ENCODE measurements around the gene TUSC1. TPM values are rescaled to one million over a fixed set of nuclear protein-coding genes. Genes with fewer than 3 reads are reported as not detected.

The TUSC1 gene
- total and polyA plus RNA-seq, 2 of the 13 experiments (the other 11 are each of a cell fraction or from before 2014, with no cell fraction given) = not detected

- TF ChIP-seq ZBTB40 (IDR thresholded peaks at IDR 0.05) (no peak), ZBTB40 (CRISPR knock-in tag; IDR thresholded peaks at IDR 0.05) (no peak)
These were observed 48.7 kb upstream of the TUSC1 start (continued) for GRCh38 chr9:25726871-25727410.

- Histone ChIP-seq H3K79me2 (ENCODE audit: insufficient read depth, low read length) (no peaks in the 10 kb centered on the region), H4K20me1 (ENCODE audit: insufficient read depth, low read length) (no peaks in the 10 kb centered on the region), H3K4me1 (ENCODE audit: insufficient read depth, low read length) (no peaks in the 10 kb centered on the region), H3K27ac (ENCODE audit: extremely low read length, insufficient read depth, low read length) (no peak overlapping the region), H3K9me3 (ENCODE audit: low read length) (peaks cover 17% of the 10 kb centered on the region), H3K36me3 (replicated peaks in 1 of 2; ENCODE audit: control insufficient read depth in 1 of 2, insufficient read depth in 2 of 2, low read length in 2 of 2) (no peaks in the 10 kb centered on the region), H3K9ac (ENCODE audit: insufficient read depth, low read depth, low read length) (no peak overlapping the region), H2AFZ (ENCODE audit: low read length) (no peak overlapping the region), H3K4me2 (ENCODE audit: low read depth, low read length) (no peak overlapping the region), H3K4me3 (replicated peaks in 1 of 3; ENCODE audit: insufficient read depth in 1 of 3, low read depth in 2 of 3, low read length in 3 of 3) (no peak overlapping the region), H3K27me3 (ENCODE audit: control insufficient read depth in 1 of 2, insufficient read depth in 2 of 2, low read length in 2 of 2) (no peaks in the 10 kb centered on the region)
- 31% methylated on average over 3 of the region's 3 CpGs for WGBS (ENCODE audit: low lambda C conversion rate)
- ATAC-seq (no peak), FAIRE-seq (no peak), DNase-seq (ENCODE audit: low spot score) (no peak)
- POLR2A ChIA-PET = no interaction called here
- intact Hi-C loops (cut with micrococcal nuclease; ENCODE audit: unreplicated experiment) (no loop called here), in situ Hi-C loops (cut with HindIII; ENCODE audit: extremely low pct_ligation_motif_present, low pct_unique_long_range_greater_than_20kb) (no loop called here)
- CTCF ChIA-PET (ENCODE audit: low intra/inter-chr PET ratio, low total read pairs) = no interaction called here
- no TSS peak for BruUV-seq (replicated peaks)
- TF ChIP-seq ZFYVE20 (CRISPR knock-in tag; IDR thresholded peaks at IDR 0.05; ENCODE audit: borderline replicate concordance, low read depth) = no peak
- TF ChIP-seq KIAA2018 (CRISPR knock-in tag; IDR thresholded peaks at IDR 0.05; ENCODE audit: borderline replicate concordance) = no peak
- TF ChIP-seq BHLHE40 (IDR thresholded peaks at IDR 0.05; ENCODE audit: low read length) = no peak
These were observed 46.2 kb upstream of the TUSC1 start for GRCh38 chr9:25724424-25724823.
